Trophoblast cell (in vitro differentiated cells and primary cell): Measurements from ENCODE around the gene CD300H.
A peak's percentile ranks its signal among the peaks of the same experiment; 100 is the strongest.

ENCODE experiments used
- DNase-seq, 2 donors: peaks; one replicate each; pipeline ENCODE4 v3.0.0-alpha.2; 2016
- H2AFZ ChIP-seq: 2 replicates; pipeline ENCODE4 v1.6.1; 2013; ENCODE audit warnings: low read length, moderate library complexity, mild to moderate bottlenecking; ENCODE audit not compliant: insufficient read depth, poor library complexity
- H2AK5ac ChIP-seq: 2 replicates; pipeline ENCODE4 v1.6.1; 2013; ENCODE audit warnings: mild to moderate bottlenecking, low read length
- H2BK120ac ChIP-seq: 2 replicates; pipeline ENCODE4 v1.6.1; 2013; ENCODE audit warnings: low read length, mild to moderate bottlenecking, moderate library complexity; ENCODE audit not compliant: insufficient read depth, poor library complexity
- H2BK12ac ChIP-seq: 2 replicates; pipeline ENCODE4 v1.6.1; 2013; ENCODE audit warnings: mild to moderate bottlenecking, low read length, moderate library complexity
- H2BK5ac ChIP-seq: 2 replicates; pipeline ENCODE4 v1.6.1; 2013; ENCODE audit warnings: low read length, low read depth, moderate library complexity, mild to moderate bottlenecking; ENCODE audit not compliant: poor library complexity
- H3K14ac ChIP-seq: 2 replicates; pipeline ENCODE4 v1.6.1; 2013; ENCODE audit warnings: mild to moderate bottlenecking, low read length
- H3K18ac ChIP-seq: 2 replicates; pipeline ENCODE4 v1.6.1; 2013; ENCODE audit warnings: mild to moderate bottlenecking, low read length
- H3K23ac ChIP-seq: 2 replicates; pipeline ENCODE4 v1.6.1; 2013; ENCODE audit warnings: low read length
- H3K27ac ChIP-seq: 2 replicates; pipeline ENCODE4 v1.5.1; 2013; ENCODE audit warnings: low read depth, mild to moderate bottlenecking, inconsistent platforms, low read length, moderate library complexity
- H3K27me3 ChIP-seq: 2 replicates; pipeline ENCODE4 v1.6.1; 2013; ENCODE audit warnings: inconsistent platforms, mild to moderate bottlenecking, low read length, moderate library complexity; ENCODE audit not compliant: insufficient read depth
- H3K36me3 ChIP-seq, 2 experiments: 1 replicate in 1 of 2; 2 replicates in 1 of 2; pipeline ENCODE4 v1.6.1; 2013; ENCODE audit warnings: low read length in 2 of 2, mild to moderate bottlenecking in 2 of 2, moderate library complexity in 1 of 2; ENCODE audit not compliant: insufficient read depth in 2 of 2, control insufficient read depth in 1 of 2
- H3K4ac ChIP-seq: 2 replicates; pipeline ENCODE4 v1.6.1; 2013; ENCODE audit warnings: low read depth, mild to moderate bottlenecking, low read length, moderate library complexity
- H3K4me1 ChIP-seq, 2 experiments: 1 replicate in 1 of 2; 2 replicates in 1 of 2; pipeline ENCODE4 v1.6.1; 2013; ENCODE audit warnings: low read length in 2 of 2, mild to moderate bottlenecking in 2 of 2, moderate library complexity in 1 of 2; ENCODE audit not compliant: insufficient read depth in 2 of 2, control insufficient read depth in 1 of 2
- H3K4me2 ChIP-seq: 2 replicates; pipeline ENCODE4 v1.6.1; 2013; ENCODE audit warnings: inconsistent platforms, mild to moderate bottlenecking, low read length, moderate library complexity
- H3K4me3 ChIP-seq: 2 replicates; pipeline ENCODE4 v1.5.1; 2013; ENCODE audit warnings: mild to moderate bottlenecking, low read depth, low read length, inconsistent platforms
- H3K79me1 ChIP-seq: one replicate; pipeline ENCODE4 v1.6.1; 2013; ENCODE audit warnings: low read length
- H3K79me2 ChIP-seq: 2 replicates; pipeline ENCODE4 v1.6.1; 2013; ENCODE audit warnings: low read length, mild to moderate bottlenecking; ENCODE audit not compliant: control insufficient read depth, insufficient read depth, poor library complexity
- H3K9ac ChIP-seq: 2 replicates; pipeline ENCODE4 v1.6.1; 2013; ENCODE audit warnings: mild to moderate bottlenecking, low read length
- H3K9me3 ChIP-seq: 2 replicates; pipeline ENCODE4 v1.6.1; 2013; ENCODE audit warnings: low read depth, mild to moderate bottlenecking, control low read depth, inconsistent platforms, low read length; ENCODE audit not compliant: insufficient read depth
- H4K12ac ChIP-seq: 2 replicates; pipeline ENCODE4 v1.6.1; 2013; ENCODE audit warnings: low read depth, mild to moderate bottlenecking, low read length, moderate library complexity
- H4K8ac ChIP-seq: 2 replicates; pipeline ENCODE4 v1.6.1; 2013; ENCODE audit warnings: low read depth, mild to moderate bottlenecking, low read length, moderate library complexity
- H4K91ac ChIP-seq: one replicate; pipeline ENCODE4 v1.6.1; 2013; ENCODE audit warnings: low read depth, mild to moderate bottlenecking, low read length, moderate library complexity
- WGBS: extraction: QIAGEN DNeasy Blood & Tissue Kit; methylation state at CpG from one replicate; pipeline ENCODE4 v1.1.7; 2013; ENCODE audit warnings: missing lambda C conversion rate; ENCODE audit not compliant: insufficient read length, insufficient coverage; ENCODE audit errors: extremely low coverage; 5-methylcytosine and 5-hydroxymethylcytosine counted together

Gene CD300H

GRCh38 chr17:74601944-74602572 is 34.7 kb upstream of the CD300H start:
- peak; percentile 14 to 47 for DNase-seq
- Histone ChIP-seq H3K18ac (no peak overlapping the region), H3K4me1 (peaks cover 7 to 9% of the 10 kb centered on the region in 2 experiments), H2BK12ac (no peak overlapping the region), H4K8ac (no peak overlapping the region), H2AK5ac (no peak overlapping the region), H3K79me2 (no peaks in the 10 kb centered on the region), H2BK5ac (no peak overlapping the region), H4K12ac (no peak overlapping the region), H3K27ac (no peak overlapping the region), H3K4ac (no peak overlapping the region), H3K4me2 (no peak overlapping the region), H3K14ac (no peak overlapping the region), H3K36me3 (no peaks in the 10 kb centered on the region), H3K79me1 (no peaks in the 10 kb centered on the region), H3K9ac (no peak overlapping the region), H3K27me3 (no peaks in the 10 kb centered on the region), H2AFZ (no peak overlapping the region), H3K9me3 (peaks cover 3% of the 10 kb centered on the region), H4K91ac (no peak overlapping the region), H3K4me3 (no peak overlapping the region), H3K23ac (no peak overlapping the region), H2BK120ac (no peak overlapping the region)
- WGBS: no CpG with 5 or more reads among the region's 12 CpGs

GRCh38 chr17:74599448-74599939 is 32.2 kb upstream of the CD300H start:
- no peak overlapping the region for H3K4me3 ChIP-seq
- no peak overlapping the region for H3K4me2 ChIP-seq
- H2AFZ ChIP-seq: no peak overlapping the region
- H3K4me1 ChIP-seq: no peaks in the 10 kb centered on the region
- H3K4ac ChIP-seq: no peak overlapping the region
- H3K23ac ChIP-seq: no peak overlapping the region
- H4K12ac ChIP-seq: no peak overlapping the region
- H4K91ac ChIP-seq: no peak overlapping the region
- no peak overlapping the region for H3K9ac ChIP-seq
- peak in 1 of 2 donors; percentile 21 for DNase-seq
- no peak overlapping the region for H2AK5ac ChIP-seq
- no peak overlapping the region for H2BK5ac ChIP-seq
- no peaks in the 10 kb centered on the region for H3K36me3 ChIP-seq
- no peak overlapping the region for H3K27ac ChIP-seq
- no CpG with 5 or more reads among the region's 10 CpGs for WGBS
- H3K79me2 ChIP-seq: no peaks in the 10 kb centered on the region
- H2BK120ac ChIP-seq: no peak overlapping the region
- H3K79me1 ChIP-seq: no peaks in the 10 kb centered on the region
- no peaks in the 10 kb centered on the region for H3K27me3 ChIP-seq
- no peak overlapping the region for H4K8ac ChIP-seq
- peaks cover 2% of the 10 kb centered on the region for H3K9me3 ChIP-seq
- H3K18ac ChIP-seq: no peak overlapping the region
- H2BK12ac ChIP-seq: no peak overlapping the region
- H3K14ac ChIP-seq: no peak overlapping the region

- no peak overlapping the region for H3K14ac ChIP-seq
- no CpG with 5 or more reads among the region's 3 CpGs for WGBS
These were observed 31.7 kb upstream of the CD300H start for GRCh38 chr17:74599023-74599399.

GRCh38 chr17:74598346-74599022 is 31.2 kb upstream of the CD300H start:
- Histone ChIP-seq H3K14ac (no peak overlapping the region), H2BK12ac (no peak overlapping the region), H2BK120ac (no peak overlapping the region), H3K79me2 (no peaks in the 10 kb centered on the region), H3K79me1 (no peaks in the 10 kb centered on the region), H2AK5ac (no peak overlapping the region), H3K27ac (no peak overlapping the region), H3K4me3 (no peak overlapping the region), H3K9me3 (no peaks in the 10 kb centered on the region), H4K91ac (no peak overlapping the region), H3K18ac (no peak overlapping the region), H3K9ac (no peak overlapping the region), H2AFZ (no peak overlapping the region), H4K8ac (no peak overlapping the region), H3K36me3 (no peaks in the 10 kb centered on the region), H3K27me3 (no peaks in the 10 kb centered on the region), H3K4ac (no peak overlapping the region), H2BK5ac (no peak overlapping the region), H3K23ac (no peak overlapping the region), H4K12ac (no peak overlapping the region), H3K4me2 (no peak overlapping the region), H3K4me1 (no peaks in the 10 kb centered on the region)
- no peak for DNase-seq
- no CpG with 5 or more reads among the region's 4 CpGs for WGBS

More at GRCh38 chr17:74599023-74599399, 31.7 kb upstream of the CD300H start:
- no peak overlapping the region for H3K27ac ChIP-seq
- no peak for DNase-seq
- H3K9me3 ChIP-seq: peaks cover 2% of the 10 kb centered on the region
- H2BK5ac ChIP-seq: no peak overlapping the region
- no peak overlapping the region for H4K12ac ChIP-seq
- H4K8ac ChIP-seq: no peak overlapping the region
- H3K27me3 ChIP-seq: no peaks in the 10 kb centered on the region
- no peak overlapping the region for H3K18ac ChIP-seq
- H2AK5ac ChIP-seq: no peak overlapping the region
- H3K4me2 ChIP-seq: no peak overlapping the region
- no peak overlapping the region for H3K4me3 ChIP-seq
- H4K91ac ChIP-seq: no peak overlapping the region
- no peaks in the 10 kb centered on the region for H3K79me1 ChIP-seq
- no peaks in the 10 kb centered on the region for H3K79me2 ChIP-seq
- no peak overlapping the region for H3K23ac ChIP-seq
- H3K36me3 ChIP-seq: no peaks in the 10 kb centered on the region
- H2AFZ ChIP-seq: no peak overlapping the region
- H2BK12ac ChIP-seq: no peak overlapping the region
- no peak overlapping the region for H2BK120ac ChIP-seq
- H3K4me1 ChIP-seq: no peaks in the 10 kb centered on the region
- no peak overlapping the region for H3K9ac ChIP-seq
- H3K4ac ChIP-seq: no peak overlapping the region
